GM18873 (cell line): ENCODE data around the gene ZCCHC2.

ENCODE experiments used
- ATAC-seq: cut with Tn5 transposase; IDR thresholded peaks from one replicate; pipeline ENCODE4 v1.9.1; 2021; ENCODE audit warnings: mild to moderate bottlenecking, moderate library complexity, moderate number of reproducible peaks; ENCODE audit not compliant: unreplicated experiment, low FRiP score

Gene ZCCHC2

DNA sequence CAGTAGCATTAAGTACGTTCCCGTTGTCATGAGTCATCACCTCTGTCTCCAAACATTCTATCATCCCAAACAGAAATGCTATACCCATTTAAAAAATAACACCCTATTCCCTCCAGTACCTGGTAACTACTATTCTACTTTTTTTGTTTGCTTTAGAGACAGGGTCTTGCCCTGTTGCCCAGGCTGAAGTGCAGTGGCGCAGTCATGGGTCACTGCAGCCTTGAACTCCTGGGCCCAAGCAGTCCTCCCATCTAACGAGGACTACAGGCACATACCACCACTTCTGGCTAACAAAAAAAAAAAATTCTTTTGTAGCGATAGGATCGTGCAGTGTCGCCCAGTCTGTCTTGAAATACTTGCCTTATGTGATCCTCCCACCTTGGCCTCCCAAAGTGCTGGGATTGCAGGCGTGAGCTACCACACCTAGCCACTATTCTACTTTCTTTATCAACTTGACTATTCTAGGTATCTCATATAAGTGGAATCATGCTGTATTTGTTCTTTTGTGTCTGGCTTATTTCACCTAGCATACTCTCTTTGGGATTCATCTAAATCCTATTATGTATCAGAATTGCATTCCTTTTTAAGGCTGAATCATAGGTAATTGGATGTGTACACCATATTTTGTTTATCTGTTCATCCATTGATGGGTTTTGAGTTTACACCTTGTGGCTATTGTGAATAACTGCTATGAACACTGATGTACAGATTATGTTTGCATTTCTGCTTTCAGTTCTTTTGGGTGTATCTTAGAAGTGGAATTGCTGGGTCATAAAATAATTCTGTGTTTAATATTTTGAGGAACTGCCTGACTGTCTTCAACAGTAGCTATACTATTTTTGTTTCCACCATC, 14.4 kb downstream of the ZCCHC2 start:
- ATAC-seq = no peak

DNA sequence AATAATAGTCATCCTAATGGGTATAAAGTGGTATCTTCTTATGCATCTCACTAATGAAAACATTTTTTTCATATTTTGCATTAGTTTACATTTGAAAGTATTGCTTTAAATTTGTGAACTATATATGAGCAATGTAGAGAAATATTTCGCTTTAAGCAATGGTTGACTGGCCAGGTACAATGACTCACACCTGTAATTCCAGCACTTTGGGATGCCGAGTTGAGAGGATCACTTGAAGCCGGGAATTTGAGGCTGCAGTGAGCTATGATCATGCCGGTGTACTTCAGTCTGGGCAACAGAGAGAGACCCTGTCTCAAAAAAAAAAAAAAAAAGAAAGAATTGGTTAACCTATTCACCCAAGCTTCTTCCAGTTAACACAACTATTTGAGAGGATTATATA, 15.1 kb downstream of the ZCCHC2 start:
- no peak for ATAC-seq

DNA sequence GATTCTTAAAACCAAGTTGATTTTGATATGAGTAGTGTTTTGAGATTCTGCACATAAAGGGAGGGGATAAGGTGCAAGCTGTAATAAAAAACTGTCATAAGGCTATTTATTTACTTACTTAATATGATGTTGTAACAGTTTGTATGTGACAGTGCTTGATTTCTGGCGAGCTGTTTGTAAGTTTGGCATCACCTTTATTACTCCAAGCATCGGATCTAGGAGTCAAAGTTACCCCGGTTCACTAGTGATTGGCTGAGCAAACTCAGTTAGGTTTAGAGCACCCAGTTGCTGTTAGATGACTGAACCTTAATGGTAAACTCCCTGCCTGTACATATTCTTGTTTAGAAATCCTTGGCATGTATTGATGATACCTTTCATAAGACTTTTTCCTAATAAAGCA, 16.1 kb downstream of the ZCCHC2 start:
- ATAC-seq = no peak

DNA sequence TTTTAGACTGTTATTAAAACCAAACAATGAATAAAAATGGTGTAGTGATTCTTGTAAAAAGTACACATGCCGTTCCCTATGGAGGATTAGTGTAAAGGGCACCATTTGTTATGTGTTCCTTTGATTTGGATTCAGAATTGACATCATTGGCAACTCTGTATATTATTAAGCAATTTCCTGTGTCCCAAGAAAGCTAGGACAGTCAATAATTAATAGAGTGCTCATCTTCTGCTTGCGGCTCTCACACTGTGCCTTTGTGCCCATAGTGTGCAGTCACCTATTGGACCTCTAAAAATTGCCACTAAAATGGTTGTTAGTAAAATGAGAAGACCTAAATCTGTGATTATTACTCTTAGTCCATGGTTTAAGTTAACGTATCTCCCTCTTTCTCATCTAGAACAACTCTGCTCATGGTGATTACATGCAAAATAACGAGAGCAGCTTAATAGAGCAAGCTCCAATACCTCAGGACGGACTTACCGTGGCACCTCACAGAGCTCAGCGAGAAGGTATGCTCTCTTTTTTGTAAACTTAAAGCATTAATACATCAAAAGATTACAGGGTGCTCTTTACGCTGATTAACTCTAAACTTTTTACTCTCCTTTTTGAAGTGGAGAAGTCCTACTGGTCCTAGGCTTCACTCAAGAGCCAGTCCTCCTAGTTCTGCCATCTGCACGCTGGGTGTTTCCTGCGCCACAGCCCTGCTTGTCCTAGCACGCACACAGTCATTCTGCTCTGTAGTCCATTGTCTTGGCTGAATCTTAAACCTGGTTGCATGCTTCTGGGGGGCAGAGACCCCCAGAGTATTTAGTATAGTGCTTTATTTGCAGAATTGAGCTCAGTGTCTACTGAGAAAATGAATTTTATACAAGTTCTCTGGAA, 16.7 kb downstream of the ZCCHC2 start:
- ATAC-seq = no peak

DNA sequence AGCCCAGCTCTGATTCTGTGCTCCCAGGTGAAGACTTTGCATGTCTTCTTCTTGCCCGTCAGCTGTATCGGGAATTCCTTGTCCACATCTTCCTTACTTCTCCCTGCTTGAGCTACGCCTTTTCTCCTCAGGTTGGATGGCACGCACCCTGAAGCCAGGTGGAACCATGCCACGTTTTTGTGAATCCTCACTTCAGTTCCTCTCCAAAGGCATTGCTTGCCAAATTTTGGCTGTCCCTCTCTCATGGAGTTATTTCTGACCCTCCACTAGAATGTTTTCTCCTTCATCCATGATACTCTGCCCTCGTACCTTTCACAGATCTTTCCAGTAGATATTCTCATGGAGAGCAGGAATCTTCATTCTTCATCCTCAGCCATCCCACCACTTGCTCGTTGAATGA, 20.2 kb downstream of the ZCCHC2 start:
- ATAC-seq = no peak

DNA sequence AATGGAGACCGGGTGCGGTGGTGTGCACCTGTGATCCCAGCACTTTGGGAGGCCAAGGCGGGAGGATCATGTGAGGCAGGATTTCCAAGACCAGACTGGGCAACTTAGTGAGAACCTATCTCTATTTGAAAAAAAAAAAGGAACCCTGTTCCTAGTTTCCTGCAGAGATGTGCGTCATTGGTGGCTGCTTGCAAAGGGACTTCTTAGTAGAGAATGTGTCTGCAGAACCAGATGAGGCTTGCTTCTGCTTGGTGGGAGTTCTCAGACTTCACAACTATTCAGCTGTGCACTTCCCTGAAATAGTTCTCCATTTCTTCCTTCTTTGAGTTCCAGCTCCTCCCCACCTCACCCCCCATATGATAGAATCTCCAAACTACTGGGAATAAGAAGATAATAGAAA, 22.3 kb downstream of the ZCCHC2 start:
- no peak for ATAC-seq

DNA sequence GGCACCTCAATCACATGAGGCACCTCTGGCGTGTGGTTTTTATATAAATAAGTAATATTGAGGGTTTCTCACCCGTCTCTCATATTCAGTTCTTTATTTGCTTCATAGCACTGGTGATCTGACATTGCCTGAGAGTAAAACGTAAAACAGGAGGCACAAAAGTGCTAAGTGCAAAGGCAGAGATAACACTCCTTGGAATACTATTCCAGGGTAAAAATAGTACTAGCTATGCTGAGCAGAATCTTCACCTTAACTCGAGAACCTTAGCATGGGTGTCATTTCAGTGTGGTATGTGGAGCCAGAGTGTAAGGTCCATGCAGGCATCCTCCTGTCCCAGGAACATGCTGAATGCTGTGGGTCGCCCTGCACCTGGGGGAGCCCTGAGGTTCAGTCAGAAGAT, 26.9 kb downstream of the ZCCHC2 start:
- no peak for ATAC-seq

DNA sequence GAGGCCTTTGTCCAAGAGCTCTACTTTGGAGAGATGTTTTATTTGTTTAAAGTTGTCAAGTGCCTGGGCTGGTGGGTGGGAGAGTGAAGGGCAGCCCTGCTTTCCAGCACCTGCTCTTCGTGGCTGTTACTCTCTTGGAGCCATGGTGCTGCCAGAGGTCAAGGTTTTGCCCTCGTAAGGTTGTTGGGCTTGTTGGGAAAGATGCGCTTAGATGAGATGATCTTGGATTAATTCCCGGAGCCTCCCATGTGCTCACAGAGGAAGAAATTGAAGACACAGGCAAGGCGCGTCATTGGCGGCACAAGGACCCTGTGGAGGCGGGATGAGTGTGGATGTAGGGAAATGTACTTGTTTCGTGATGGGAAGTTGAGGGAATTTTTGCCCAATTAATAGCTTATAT, 27.9 kb downstream of the ZCCHC2 start:
- no peak for ATAC-seq

DNA sequence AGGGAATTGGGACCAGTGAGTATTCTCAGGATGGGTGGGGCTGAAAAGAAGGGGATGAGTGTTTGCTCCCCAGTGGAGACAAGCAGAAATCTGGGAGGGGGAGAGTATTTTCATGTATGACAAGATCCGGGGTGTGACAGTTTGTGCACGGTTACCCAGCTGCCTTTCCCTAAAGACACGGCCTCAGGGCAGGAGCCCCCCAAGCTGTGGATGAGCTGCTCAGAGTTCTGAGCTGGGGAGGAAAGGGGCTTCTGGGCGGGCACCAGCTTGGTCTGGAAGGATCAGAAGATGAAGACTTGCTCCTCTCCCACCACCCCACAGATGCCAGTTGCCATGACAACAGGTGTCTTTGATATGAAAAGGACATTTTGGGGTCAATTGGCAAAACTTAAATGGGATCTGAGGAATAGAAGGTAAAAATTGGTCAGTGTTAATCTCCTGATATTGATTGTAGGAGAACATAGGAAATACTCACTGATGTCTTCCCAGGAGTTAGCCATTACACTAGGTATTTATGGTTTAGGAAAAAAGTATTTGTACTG, 29.2 kb downstream of the ZCCHC2 start:
- ATAC-seq = no peak

DNA sequence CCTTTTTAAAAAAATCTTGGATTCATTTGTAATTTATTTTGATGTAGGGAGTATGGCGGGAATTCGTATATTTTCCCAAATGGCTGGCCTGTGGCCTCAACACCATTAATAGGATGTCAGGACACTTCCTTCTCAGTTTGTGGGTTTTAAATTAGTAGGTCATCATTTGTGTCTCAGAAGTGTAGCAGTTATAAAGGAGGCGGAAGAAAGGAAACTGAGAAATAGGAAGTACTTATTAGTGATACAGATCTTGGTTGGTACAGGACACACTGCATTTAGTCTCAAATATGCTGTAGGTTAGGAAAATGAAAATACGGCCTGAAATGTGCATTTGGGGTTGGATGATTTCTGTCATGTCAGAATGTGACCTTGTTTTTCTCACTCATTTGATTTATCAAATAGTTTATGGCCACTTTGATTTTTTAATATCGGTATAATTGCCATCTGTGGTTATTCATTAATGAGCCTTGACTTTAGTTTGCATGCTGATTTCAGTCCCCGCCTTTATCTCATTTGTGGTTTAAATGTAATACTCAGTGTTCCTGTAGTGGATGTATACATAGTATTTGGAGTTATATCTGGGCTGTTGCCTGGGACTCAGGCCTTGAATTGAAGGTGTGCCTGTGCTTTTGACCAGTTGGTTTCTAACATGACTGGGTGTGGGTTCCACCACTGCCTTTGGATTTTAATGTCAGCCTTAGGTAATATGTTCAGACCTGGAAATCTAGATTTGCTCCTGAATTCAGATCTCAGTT, 31.4 kb downstream of the ZCCHC2 start:
- no peak for ATAC-seq

DNA sequence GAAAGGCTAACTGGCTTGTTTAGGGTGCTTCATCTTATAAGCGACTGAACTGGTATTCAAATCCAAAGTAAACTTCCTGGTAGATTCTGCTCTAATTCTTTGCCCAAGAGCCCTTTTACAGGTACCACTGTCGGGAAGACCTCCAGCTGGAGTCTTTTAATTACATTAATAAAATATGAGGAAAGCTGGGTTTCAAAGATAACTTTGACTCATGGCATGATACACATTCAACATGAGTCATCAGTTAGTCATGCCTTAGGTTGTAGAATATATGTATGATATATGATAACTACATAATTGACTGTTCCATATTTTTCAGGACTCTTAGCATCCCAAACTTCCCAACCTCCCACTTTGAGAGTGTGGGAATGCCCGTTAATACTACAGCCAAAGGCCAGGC, 32.3 kb downstream of the ZCCHC2 start:
- no peak for ATAC-seq

DNA sequence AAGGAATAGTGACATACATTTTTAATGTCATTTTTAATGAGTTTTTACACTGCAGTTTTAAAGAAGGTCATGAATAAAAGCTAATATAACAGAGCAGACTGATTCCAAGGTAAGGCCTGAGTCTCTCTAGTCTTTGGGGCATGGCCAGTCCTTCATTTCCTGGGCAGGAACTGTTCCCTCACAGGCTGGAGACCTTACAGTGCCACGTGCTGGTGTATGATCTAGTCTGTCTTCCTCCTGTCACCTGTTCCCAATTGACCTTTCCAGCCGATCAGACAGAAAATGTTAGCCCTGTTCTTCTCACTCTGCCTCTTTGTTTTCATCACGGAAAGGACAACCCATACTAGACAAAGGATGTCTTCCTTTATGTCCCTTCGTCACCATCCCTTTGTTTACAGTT, 33.6 kb downstream of the ZCCHC2 start:
- ATAC-seq = no peak

DNA sequence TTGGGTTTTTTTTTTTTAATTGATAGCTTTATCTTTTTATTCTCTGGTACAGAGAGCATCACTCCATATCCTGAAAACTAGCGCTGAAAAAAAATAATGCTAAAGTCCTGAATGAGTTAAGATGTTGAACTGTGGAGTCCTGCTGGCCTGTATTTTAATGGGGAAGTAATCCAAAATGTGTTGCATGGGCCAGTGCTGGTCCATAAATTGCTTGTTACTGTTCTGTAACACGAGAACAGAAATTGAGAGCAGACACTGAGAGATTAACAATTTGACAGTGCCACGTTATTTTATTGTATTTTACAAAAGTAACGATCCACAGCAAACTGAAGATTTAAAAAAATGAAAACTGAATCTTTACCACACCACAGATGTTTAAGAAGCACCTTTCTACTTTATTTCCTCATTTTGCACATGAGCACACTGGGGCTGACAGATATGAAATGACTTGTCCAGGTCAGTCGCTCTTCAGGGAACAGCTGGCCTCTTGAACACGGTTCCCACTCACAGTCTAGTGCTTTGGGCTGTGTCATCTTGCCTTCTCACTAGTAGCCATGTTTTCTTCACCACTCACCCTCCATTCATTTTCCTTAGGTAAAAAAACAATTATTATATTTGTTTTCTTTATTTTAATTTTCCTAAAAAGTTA, 35.3 kb downstream of the ZCCHC2 start:
- ATAC-seq = no peak

DNA sequence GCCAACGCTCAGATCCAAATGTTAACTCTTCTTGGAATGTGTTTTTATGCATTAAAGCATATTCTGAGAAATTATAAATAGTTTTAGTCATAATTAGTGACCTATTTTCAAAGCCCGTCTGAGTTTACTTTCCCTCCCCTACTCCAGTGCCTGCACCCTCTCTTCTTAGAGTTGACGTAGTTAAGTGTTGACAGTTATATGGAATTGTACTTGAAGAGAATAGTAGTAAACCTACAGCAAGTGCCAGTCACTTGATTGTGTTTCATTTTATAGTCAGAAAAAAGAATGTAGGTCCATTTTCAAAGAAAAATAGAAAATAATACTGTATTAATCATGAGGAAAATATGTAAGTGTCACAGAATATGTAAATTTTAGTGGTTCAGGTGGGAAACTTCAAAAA, 41.2 kb downstream of the ZCCHC2 start:
- ATAC-seq = no peak

DNA sequence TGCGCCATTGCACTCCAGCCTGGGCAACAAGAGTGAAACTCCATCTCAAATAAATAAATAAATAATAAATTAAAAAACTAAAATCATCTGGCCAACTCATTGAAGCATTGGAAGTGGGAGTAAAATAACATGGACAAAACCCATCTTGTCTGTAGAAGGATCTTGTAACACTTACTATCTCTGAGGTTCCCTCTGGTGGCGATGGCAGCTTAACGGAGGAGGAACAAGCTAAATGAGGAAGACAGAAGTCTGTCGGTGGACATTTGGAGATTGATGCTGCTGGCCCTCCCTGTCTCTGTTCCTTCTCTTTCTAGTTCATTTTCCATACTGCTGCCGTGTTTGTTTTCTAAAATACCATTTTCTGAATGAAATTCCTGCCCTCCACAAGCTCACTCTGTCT, 43.4 kb downstream of the ZCCHC2 start:
- no peak for ATAC-seq

DNA sequence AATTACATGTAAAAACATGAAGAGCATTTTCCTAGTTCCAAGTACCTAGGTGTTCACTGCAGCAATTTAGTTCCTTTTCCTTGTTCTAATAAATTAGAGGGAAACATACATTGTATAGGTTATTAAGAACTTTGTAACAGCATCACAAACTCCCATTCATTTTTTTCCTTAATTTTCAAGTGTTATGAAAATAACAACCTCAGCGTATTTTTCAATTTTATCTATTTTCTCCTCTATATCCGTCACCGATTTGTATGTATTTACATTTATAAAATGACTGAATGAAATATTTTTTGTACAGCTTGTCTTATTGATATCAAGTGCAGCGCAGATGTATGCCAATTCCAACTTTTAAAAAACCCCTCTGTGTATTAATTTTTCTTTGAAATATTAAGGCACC, 44.0 kb downstream of the ZCCHC2 start:
- ATAC-seq = no peak

DNA sequence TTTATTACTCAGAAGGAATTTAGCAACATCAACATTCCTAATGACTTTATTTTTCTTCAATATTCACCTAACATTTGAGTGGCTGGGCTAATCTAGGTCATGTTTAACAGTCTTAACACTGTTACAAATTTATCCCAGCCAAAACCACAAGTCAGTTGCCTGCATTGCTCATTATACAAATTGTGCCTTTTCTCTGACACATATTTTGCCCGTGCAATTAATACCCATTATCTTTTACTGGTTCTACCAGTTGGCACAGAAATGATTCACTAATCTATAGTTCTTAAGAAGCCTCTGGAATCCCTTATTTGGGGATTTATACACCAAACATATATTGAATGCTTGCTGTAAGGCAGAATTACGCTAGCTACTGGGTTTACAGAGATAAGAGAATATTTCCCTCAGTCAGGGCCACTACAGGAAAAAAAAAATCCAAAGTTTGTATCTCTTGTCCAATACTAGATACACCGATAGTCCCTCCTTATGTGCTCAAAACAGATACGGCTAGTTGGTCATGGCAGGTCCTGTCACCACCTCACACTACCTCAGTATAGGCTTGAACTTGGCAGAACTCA, 46.3 kb downstream of the ZCCHC2 start:
- no peak for ATAC-seq

DNA sequence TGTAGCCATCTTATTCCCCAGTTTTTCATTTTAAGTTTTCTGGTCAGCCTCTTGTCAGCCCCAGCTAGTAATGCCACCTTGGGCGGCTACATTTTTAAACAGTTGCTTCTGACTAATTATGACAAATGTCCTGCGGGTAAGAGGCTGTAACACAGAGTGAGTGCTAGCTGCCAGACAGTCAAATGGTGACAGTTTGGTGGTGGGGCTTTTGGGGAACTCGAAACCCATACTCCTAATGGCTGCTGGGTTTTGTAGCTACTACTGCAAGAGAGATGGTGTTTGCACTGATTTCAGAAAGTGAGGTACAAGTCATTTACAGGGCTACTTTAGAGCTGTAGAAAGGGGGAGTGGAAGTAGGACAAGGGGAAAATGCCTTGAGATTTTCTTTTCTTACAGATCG, 48.2 kb downstream of the ZCCHC2 start:
- ATAC-seq = no peak

DNA sequence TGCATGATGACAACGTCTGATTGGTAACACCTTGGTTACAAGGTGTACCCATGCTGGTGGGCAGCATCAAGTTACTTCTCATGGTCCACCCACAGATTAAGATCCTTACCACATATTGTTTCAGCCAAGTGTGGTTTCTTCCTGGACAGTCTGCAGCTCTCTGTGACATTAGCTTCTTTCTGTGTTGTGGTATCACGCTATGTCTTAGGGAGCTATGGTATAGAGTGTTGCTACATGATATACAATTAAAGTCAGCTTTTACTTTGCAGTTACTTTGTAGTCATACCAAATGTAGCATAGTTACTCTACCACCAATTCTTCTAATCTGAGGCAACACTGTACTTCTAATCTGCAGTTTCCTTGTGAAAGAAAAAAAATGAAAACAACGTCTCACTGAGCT, 48.8 kb downstream of the ZCCHC2 start:
- ATAC-seq = no peak

DNA sequence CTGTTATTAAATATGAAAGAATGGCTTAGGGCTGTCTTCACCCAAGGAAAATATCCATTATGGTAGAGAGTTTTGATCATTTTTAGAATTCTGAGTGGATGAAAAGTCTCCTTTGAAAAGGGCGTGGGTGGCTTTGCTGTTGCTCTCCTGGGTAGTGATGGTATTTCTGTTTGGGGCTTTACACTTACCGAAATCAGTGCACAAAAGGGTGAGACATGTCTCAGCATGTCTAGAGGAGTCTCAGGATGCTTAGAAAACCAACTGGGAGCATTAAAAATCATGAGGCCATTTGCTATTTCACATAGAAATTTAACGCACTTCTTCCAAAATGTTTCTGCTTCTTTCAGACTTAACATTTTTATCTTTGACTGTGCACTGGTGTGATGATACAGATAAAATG, 49.6 kb downstream of the ZCCHC2 start:
- no peak for ATAC-seq
